GM12873 (cell line): Measurements from ENCODE around the gene CACNA1C.

ENCODE experiments used
- TF ChIP-seq, protein P1 (sequence below): IDR thresholded peaks from 2 replicates; pipeline ENCODE4 v1.5.1; 2012; ENCODE audit warnings: low read depth, mild to moderate bottlenecking, moderate library complexity, low read length, control low read depth; ENCODE audit not compliant: insufficient read depth; ENCODE audit errors: missing control alignments

The CACNA1C gene

GRCh38 chr12:2177751-2178150 is 125.0 kb downstream of the CACNA1C start:
- TF ChIP-seq, protein P1, sequence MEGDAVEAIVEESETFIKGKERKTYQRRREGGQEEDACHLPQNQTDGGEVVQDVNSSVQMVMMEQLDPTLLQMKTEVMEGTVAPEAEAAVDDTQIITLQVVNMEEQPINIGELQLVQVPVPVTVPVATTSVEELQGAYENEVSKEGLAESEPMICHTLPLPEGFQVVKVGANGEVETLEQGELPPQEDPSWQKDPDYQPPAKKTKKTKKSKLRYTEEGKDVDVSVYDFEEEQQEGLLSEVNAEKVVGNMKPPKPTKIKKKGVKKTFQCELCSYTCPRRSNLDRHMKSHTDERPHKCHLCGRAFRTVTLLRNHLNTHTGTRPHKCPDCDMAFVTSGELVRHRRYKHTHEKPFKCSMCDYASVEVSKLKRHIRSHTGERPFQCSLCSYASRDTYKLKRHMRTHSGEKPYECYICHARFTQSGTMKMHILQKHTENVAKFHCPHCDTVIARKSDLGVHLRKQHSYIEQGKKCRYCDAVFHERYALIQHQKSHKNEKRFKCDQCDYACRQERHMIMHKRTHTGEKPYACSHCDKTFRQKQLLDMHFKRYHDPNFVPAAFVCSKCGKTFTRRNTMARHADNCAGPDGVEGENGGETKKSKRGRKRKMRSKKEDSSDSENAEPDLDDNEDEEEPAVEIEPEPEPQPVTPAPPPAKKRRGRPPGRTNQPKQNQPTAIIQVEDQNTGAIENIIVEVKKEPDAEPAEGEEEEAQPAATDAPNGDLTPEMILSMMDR: no peak

- TF ChIP-seq, protein P1: no peak
These were observed 126.3 kb downstream of the CACNA1C start for GRCh38 chr12:2179058-2179457.

DNA sequence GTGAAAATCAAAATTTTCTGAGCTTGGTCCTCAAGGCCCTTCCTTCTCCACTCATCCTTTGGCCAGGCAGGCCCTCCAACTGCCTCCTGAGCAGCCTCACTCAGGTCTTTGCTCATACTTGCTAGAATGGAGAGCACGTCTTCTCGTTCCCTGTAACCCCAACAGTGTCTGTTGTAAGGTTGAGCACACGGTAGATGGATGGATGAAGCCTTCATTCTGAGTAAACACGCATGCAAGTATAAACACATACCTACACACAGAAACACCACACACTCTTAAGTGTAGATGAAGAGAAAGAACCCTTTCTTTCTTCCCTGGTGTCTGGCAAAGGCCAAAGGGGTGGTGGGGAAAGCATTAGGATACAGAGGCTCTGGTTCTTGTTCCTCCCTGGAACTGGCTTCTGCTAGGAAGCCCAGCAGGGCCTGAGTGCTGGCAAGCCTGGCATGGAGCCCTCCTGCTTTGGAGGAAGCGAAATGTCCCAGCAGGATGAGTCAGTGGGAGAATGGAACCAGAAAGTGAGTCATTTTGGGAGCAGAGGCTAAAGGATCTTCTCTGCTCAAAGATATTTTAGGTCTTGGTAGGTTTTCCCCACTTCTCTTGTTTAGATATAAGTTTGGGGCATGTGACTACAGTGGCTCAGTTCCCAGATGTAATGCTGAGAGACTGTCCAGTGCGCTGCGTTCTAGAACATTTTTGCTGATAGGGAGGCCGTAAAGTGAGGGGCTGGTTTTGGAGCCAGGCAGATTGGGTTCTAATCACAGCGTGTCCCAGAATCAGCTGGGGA is 127.4 kb downstream of the CACNA1C start:
- TF ChIP-seq, protein P1: no peak

- TF ChIP-seq, protein P1: no peak
These were observed 127.9 kb downstream of the CACNA1C start for GRCh38 chr12:2180737-2181082.

DNA sequence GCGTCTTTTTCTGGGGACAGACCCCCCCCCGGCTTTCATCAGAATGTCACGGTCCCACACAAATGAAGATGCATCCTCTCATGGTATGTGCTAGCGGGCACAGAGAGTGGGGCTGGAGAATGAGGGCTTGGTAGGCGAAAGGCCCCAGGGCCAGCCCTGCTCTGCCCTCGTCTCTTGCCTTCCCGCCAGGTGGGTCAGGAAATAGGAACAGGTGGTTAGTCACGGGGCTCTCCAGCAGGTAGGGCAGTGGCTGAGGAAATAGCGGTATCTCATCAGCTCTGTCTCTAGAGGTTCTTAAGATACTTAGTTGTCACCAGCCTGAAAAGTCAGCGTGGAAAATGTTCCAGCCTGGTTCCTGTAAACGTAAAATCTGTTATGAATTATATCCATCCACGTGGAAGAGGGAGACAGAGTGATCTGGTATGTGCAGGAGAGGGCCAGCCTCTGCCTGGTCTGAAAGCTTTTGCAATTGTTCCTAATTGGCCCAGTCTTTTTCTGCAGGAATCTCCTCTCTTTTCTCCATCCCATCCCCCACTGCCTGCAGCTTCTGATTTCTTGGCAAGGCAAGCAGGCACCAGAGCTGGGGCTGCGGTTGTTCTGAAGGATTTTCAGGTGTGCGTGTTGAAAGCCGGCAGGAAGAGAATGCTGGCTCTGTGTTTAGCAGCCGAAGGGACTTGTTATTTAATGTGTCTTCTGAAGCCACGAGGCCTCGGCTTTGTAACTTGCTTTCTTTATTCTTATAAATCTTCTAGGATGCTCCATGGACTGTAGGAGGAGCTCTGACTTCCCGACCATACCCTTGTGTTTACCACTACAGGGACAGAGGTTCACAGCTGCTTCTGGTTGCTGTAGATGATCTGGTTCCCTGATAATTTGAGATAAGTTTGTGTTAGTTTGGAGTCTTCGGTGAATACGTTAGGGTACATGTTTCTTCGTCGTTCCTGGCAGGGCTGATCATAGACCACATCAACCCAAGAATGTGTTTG is 131.1 kb downstream of the CACNA1C start:
- TF ChIP-seq, protein P1: no peak

- TF ChIP-seq, protein P1: no peak
These were observed 133.1 kb downstream of the CACNA1C start for GRCh38 chr12:2185751-2186341.
